ENCODE results near the gene TBCK. TPM values are rescaled to one million over a fixed set of nuclear protein-coding genes. Genes with fewer than 3 reads are reported as not detected.

Gene TBCK
- total and polyA plus RNA-seq, 4 donors = 4.9 to 25.5 (median 15.8) TPM

DNA sequence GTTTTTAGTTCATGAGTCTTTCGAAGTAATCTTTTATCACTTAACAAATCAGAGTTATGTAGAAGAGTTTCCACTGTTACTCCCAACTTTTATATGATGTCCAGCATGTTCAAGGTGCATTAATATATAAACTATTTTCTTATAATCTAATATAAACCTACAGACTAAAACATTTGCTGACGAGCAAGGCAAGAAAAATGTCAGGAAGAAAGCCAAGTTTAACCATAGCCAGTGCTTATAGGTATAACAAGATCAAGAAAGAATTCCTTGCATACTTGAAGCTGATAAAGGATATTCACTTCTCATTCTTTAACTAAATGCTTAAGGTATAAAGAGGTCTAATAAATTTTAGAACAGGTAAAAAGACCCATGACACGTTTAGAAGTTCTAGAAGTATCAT lies 253.0 kb downstream of the TBCK start:
- no peak overlapping the region for H3K9ac ChIP-seq (ENCODE audit: low read depth in 1 of 2, low read length in 2 of 2)
- no peaks in the 10 kb centered on the region for H3K27me3 ChIP-seq (ENCODE audit: control insufficient read depth in 4 of 4, insufficient read depth in 4 of 4, low read length in 3 of 4)
- TF ChIP-seq, protein P1, sequence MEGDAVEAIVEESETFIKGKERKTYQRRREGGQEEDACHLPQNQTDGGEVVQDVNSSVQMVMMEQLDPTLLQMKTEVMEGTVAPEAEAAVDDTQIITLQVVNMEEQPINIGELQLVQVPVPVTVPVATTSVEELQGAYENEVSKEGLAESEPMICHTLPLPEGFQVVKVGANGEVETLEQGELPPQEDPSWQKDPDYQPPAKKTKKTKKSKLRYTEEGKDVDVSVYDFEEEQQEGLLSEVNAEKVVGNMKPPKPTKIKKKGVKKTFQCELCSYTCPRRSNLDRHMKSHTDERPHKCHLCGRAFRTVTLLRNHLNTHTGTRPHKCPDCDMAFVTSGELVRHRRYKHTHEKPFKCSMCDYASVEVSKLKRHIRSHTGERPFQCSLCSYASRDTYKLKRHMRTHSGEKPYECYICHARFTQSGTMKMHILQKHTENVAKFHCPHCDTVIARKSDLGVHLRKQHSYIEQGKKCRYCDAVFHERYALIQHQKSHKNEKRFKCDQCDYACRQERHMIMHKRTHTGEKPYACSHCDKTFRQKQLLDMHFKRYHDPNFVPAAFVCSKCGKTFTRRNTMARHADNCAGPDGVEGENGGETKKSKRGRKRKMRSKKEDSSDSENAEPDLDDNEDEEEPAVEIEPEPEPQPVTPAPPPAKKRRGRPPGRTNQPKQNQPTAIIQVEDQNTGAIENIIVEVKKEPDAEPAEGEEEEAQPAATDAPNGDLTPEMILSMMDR (IDR thresholded peaks at IDR 0.05; ENCODE audit: low read depth, low read length, missing input control) = no peak
- TF ChIP-seq FOXA1 (IDR thresholded peaks at IDR 0.05) (no peak), RXRA (IDR thresholded peaks at IDR 0.05) (no peak), RAD21 (IDR thresholded peaks at IDR 0.05) (no peak), TAF1 (conservative IDR thresholded peaks at IDR 0.05) (no peak), HNF4G (IDR thresholded peaks at IDR 0.05) (no peak), SP1 (IDR thresholded peaks at IDR 0.05) (no peak), JUND (IDR thresholded peaks at IDR 0.05) (no peak), HNF4A (conservative IDR thresholded peaks at IDR 0.05) (no peak), EGR1 (IDR thresholded peaks at IDR 0.05; ENCODE audit: low read depth in 2 of 2) (no peak), GABPA (IDR thresholded peaks at IDR 0.05 in 1 of 2, conservative IDR thresholded peaks at IDR 0.05 in 1 of 2) (no peak), FOXA2 (IDR thresholded peaks at IDR 0.05) (no peak), NR2F2 (IDR thresholded peaks at IDR 0.05) (no peak)
- TF ChIP-seq, protein P2, sequence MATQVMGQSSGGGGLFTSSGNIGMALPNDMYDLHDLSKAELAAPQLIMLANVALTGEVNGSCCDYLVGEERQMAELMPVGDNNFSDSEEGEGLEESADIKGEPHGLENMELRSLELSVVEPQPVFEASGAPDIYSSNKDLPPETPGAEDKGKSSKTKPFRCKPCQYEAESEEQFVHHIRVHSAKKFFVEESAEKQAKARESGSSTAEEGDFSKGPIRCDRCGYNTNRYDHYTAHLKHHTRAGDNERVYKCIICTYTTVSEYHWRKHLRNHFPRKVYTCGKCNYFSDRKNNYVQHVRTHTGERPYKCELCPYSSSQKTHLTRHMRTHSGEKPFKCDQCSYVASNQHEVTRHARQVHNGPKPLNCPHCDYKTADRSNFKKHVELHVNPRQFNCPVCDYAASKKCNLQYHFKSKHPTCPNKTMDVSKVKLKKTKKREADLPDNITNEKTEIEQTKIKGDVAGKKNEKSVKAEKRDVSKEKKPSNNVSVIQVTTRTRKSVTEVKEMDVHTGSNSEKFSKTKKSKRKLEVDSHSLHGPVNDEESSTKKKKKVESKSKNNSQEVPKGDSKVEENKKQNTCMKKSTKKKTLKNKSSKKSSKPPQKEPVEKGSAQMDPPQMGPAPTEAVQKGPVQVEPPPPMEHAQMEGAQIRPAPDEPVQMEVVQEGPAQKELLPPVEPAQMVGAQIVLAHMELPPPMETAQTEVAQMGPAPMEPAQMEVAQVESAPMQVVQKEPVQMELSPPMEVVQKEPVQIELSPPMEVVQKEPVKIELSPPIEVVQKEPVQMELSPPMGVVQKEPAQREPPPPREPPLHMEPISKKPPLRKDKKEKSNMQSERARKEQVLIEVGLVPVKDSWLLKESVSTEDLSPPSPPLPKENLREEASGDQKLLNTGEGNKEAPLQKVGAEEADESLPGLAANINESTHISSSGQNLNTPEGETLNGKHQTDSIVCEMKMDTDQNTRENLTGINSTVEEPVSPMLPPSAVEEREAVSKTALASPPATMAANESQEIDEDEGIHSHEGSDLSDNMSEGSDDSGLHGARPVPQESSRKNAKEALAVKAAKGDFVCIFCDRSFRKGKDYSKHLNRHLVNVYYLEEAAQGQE (IDR thresholded peaks at IDR 0.05) = no peak
- TF ChIP-seq, protein P3, sequence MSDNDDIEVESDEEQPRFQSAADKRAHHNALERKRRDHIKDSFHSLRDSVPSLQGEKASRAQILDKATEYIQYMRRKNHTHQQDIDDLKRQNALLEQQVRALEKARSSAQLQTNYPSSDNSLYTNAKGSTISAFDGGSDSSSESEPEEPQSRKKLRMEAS (IDR thresholded peaks at IDR 0.05) = no peak
- TF ChIP-seq, protein P4, sequence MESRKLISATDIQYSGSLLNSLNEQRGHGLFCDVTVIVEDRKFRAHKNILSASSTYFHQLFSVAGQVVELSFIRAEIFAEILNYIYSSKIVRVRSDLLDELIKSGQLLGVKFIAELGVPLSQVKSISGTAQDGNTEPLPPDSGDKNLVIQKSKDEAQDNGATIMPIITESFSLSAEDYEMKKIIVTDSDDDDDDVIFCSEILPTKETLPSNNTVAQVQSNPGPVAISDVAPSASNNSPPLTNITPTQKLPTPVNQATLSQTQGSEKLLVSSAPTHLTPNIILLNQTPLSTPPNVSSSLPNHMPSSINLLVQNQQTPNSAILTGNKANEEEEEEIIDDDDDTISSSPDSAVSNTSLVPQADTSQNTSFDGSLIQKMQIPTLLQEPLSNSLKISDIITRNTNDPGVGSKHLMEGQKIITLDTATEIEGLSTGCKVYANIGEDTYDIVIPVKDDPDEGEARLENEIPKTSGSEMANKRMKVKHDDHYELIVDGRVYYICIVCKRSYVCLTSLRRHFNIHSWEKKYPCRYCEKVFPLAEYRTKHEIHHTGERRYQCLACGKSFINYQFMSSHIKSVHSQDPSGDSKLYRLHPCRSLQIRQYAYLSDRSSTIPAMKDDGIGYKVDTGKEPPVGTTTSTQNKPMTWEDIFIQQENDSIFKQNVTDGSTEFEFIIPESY (IDR thresholded peaks at IDR 0.05) = no peak
- TF ChIP-seq, protein P5, sequence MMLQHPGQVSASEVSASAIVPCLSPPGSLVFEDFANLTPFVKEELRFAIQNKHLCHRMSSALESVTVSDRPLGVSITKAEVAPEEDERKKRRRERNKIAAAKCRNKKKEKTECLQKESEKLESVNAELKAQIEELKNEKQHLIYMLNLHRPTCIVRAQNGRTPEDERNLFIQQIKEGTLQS (IDR thresholded peaks at IDR 0.05) = no peak
- H3K4me1 ChIP-seq (ENCODE audit: control insufficient read depth in 4 of 4, insufficient read depth in 4 of 4, low read length in 3 of 4) = no peaks in the 10 kb centered on the region
- WGBS = 89% methylated on average over 3 of the region's 3 CpGs
- H3K36me3 ChIP-seq (ENCODE audit: control insufficient read depth in 4 of 4, insufficient read depth in 3 of 4, low read depth in 1 of 4, low read length in 3 of 4) = no peaks in the 10 kb centered on the region
- H3K4me3 ChIP-seq (ENCODE audit: low read depth in 1 of 3, low read length in 3 of 3) = no peak overlapping the region
- no peak overlapping the region for H3K27ac ChIP-seq (ENCODE audit: low read depth in 1 of 2, low read length in 2 of 2)
- DNase-seq (ENCODE audit: low spot score) = no peak
- no peaks in the 10 kb centered on the region for H3K9me3 ChIP-seq (ENCODE audit: control insufficient read depth in 4 of 4, low read length in 3 of 4)

Data from liver (tissue), 9 donors.